ENCODE measurements around the gene KDM4B.

The KDM4B gene

DNA sequence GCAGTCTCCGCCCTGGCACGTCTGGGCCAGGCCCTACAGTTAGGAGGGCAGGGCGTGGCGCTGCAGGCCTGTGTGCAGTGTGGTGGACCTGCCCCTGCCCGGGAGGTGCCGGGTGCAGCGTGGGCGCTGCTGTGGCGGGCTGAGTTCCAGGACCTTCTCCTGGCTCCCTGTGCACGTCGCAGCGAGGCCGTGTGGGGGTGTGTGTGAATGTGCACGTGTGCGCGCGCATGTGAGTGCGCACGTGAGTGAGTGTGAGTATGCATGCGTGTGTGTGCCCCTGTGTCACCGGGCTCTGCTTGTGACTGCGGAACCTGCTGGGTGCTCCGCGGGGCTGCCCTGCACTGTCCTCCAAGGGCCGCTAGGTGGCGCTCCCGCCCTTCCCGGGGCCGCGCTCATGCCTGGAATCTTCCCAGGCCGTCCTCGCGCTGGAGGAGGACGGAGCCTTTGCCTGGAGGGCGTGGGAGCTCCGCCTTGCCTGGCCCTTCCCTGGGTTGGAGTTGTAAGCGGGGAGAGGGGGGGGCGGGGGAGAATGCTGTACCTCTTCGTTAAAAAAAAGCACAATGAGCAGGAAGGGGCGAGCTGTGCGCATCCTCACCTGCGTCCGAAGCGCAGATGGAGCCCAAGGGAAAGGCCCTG, 79.3 kb downstream of the KDM4B start:
- H3K4me3 ChIP-seq (ENCODE audit: low read length) = no peak overlapping the region
- TF ChIP-seq ZNF274 (IDR thresholded peaks at IDR 0.05; ENCODE audit: low read depth, low read length) = no peak

- TF ChIP-seq ZNF274 (IDR thresholded peaks at IDR 0.05; ENCODE audit: low read depth, low read length) = no peak
- H3K4me3 ChIP-seq (ENCODE audit: low read length) = no peak overlapping the region
Measured at GRCh38 chr19:5048727-5049553, 80.0 kb downstream of the KDM4B start.

GRCh38 chr19:5049561-5049960, 80.6 kb downstream of the KDM4B start:
- no peak overlapping the region for H3K4me3 ChIP-seq (ENCODE audit: low read length)
- no peak for TF ChIP-seq ZNF274 (IDR thresholded peaks at IDR 0.05; ENCODE audit: low read depth, low read length)

- no peak overlapping the region for H3K4me3 ChIP-seq (ENCODE audit: low read length)
- TF ChIP-seq ZNF274 (IDR thresholded peaks at IDR 0.05; ENCODE audit: low read depth, low read length) = no peak
Measured at GRCh38 chr19:5050067-5050656, 81.2 kb downstream of the KDM4B start.

- no peak overlapping the region for H3K4me3 ChIP-seq (ENCODE audit: low read length)
- no peak for TF ChIP-seq ZNF274 (IDR thresholded peaks at IDR 0.05; ENCODE audit: low read depth, low read length)
Measured at GRCh38 chr19:5050905-5051304, 82.0 kb downstream of the KDM4B start.

DNA sequence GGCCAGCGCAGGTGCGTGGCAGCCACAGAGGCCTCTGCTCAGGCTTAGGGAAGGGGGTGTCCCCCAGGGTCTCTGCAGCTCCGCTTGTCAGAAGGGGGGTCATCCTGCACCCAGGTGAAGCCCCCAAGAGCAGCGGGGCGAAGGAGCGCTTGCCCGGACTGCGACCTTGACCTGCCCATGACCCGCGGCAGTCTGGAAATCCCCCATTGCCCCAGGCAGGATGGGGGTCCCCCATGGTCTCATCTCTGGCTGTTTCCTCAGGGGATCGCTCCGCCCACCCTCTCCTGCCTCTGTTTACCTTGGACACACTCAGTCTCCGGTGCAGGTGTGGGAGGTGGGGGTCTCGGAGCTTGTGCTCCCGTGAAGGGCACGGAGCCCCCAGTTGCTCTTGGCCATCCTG, 82.7 kb downstream of the KDM4B start:
- TF ChIP-seq ZNF274 (IDR thresholded peaks at IDR 0.05; ENCODE audit: low read depth, low read length) = no peak
- H3K4me3 ChIP-seq (ENCODE audit: low read length) = no peak overlapping the region

DNA sequence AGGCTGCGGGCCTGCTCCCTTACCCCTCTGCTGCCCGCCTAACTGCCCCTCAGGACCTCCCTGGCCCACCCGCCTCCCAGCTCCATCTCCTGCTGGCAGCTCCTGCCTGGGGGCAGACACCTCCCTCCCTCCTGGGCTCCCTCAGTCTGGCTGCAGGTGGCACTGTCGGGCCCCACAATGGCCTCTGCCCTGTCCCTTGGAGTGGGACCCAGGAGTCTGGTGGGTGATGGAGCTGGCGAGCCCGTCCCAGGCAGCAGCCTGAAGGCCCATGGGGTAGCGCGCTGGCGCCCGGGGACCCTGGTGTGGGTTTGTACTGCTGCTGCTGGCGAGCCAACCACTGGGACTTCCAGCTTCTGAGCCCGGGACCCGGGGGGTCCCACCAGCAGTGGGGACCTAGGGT, 83.6 kb downstream of the KDM4B start:
- H3K4me3 ChIP-seq (ENCODE audit: low read length) = no peak overlapping the region
- no peak for TF ChIP-seq ZNF274 (IDR thresholded peaks at IDR 0.05; ENCODE audit: low read depth, low read length)

DNA sequence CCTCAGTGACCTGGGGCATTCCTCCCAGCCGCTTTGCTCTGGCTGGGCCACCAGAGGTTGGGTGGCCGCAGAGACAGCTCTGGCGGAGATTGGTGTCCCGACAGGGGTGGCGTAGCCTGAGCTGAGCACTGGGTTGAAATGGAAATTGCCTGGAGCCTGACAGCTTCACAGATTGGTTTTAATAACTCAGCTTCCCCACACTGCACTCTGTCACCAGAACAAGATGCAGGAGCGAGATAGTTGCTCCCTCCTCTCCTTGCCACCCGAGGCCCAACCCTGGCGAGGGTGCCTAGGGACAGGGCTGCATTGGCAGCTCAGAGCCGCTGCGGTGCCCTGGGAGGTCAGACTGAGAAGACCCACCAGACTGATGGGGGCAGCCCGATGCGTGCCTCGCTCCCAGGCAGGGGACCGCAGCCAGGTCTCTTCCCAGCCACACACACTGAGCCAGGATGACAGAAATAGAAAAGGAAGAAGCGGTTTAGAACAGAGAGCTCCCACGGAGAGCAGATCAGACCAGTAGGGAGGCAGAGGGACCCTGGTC, 84.1 kb downstream of the KDM4B start:
- TF ChIP-seq ZNF274 (IDR thresholded peaks at IDR 0.05; ENCODE audit: low read depth, low read length) = no peak
- H3K4me3 ChIP-seq (ENCODE audit: low read length) = no peak overlapping the region

DNA sequence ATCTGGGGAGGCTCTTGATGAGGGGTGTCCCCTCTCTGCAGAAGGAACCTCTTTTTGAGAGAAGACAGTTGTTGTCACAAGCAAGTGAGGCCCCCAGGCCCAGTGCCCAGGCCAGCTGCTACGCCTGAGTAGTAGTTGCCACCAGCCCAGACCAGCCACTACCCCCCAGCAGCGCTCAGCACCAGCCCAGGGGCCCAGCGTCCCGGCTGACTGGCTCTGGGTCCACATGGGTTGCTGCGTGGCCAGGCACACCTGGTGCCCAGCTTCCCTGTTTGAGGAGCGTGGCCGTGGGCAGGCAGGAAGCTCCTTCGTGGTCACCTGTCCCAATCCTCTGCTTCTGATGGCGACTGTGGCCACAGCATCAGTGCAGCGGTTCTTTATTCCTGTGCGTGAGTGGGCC, 84.7 kb downstream of the KDM4B start:
- no peak overlapping the region for H3K4me3 ChIP-seq (ENCODE audit: low read length)
- no peak for TF ChIP-seq ZNF274 (IDR thresholded peaks at IDR 0.05; ENCODE audit: low read depth, low read length)

GRCh38 chr19:5054551-5055456, 85.9 kb downstream of the KDM4B start:
- no peak for TF ChIP-seq ZNF274 (IDR thresholded peaks at IDR 0.05; ENCODE audit: low read depth, low read length)
- no peak overlapping the region for H3K4me3 ChIP-seq (ENCODE audit: low read length)

DNA sequence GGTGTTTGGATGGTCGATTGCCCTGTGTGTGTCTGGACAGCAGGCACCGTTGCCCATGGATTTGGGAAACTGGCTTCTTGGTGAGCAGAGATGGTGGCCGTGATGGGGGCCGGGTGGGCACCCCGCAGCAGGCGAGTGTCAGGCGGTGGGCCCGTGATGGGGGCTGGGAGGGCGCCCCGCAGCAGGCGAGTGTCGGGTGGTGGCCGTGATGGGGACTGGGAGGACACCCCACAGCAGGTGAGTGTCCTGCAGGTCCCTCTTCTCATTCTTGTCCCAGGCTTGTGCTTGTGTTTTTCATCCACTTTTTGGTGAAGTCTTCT, 86.5 kb downstream of the KDM4B start:
- TF ChIP-seq ZNF274 (IDR thresholded peaks at IDR 0.05; ENCODE audit: low read depth, low read length) = no peak
- H3K4me3 ChIP-seq (ENCODE audit: low read length) = no peak overlapping the region

DNA sequence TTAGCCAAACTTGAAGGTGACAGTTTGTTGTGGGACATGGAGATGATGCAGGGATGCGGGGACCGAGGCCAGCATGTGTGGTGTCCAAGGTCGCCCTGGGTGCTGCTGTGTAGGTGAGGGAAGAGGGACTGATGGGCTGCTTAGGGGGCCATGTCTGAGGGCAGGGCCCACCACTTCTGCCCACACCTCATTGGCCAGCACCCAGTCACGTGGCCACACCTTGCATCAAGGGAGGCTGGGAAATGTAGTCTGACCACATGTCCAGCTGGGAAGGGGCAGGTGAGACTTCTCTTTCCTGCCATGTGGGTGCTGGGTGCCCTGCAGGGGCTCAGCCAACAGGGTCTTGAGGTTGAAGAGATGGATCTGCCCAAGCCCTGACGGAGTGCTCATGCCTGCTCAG, 88.9 kb downstream of the KDM4B start:
- no peak overlapping the region for H3K4me3 ChIP-seq (ENCODE audit: low read length)
- no peak for TF ChIP-seq ZNF274 (IDR thresholded peaks at IDR 0.05; ENCODE audit: low read depth, low read length)

- no peak for TF ChIP-seq ZNF274 (IDR thresholded peaks at IDR 0.05; ENCODE audit: low read depth, low read length)
- H3K4me3 ChIP-seq (ENCODE audit: low read length) = no peak overlapping the region
Measured at GRCh38 chr19:5058521-5059212, 89.8 kb downstream of the KDM4B start.
